ENCODE measurements around the gene ICAM4.
"Not testable (repeated sequence)": the region's sequence is repeated elsewhere in the genome, so short reads cannot be mapped to it uniquely, and the experiment has no call there.

The ICAM4 gene

GRCh38 chr19:10269333-10270179, 17.2 kb upstream of the ICAM4 start:
- peak; percentile 87 for DNase-seq

GRCh38 chr19:10270180-10270615, 16.6 kb upstream of the ICAM4 start:
- peak; percentile 77 for DNase-seq

GRCh38 chr19:10270616-10271394, 15.9 kb upstream of the ICAM4 start, which contains the start of gene ICAM1:
Gene ICAM1, plus strand, starts transcription at chr19:10271120. Its CDS starts 40 bp downstream, at chr19:10271160.
- peak; percentile 77 for DNase-seq

- DNase-seq: no peak
Observed at GRCh38 chr19:10271543-10272086, 15.1 kb upstream of the ICAM4 start.

GRCh38 chr19:10274589-10274988, 12.2 kb upstream of the ICAM4 start:
- no peak for DNase-seq

GRCh38 chr19:10277795-10278589, 8.8 kb upstream of the ICAM4 start:
- DNase-seq: no peak

GRCh38 chr19:10278935-10279334, 7.8 kb upstream of the ICAM4 start:
- DNase-seq: no peak

- DNase-seq: no peak
Observed at GRCh38 chr19:10279737-10280442, 6.9 kb upstream of the ICAM4 start.

- not testable (repeated sequence) for DNase-seq
Observed at GRCh38 chr19:10282043-10282442, 4.7 kb upstream of the ICAM4 start.

- DNase-seq: no peak
Observed at GRCh38 chr19:10283301-10284064, 3.3 kb upstream of the ICAM4 start.

GRCh38 chr19:10284065-10284959, 2.4 kb upstream of the ICAM4 start:
- no peak for DNase-seq

GRCh38 chr19:10284960-10285278, 1.8 kb upstream of the ICAM4 start:
- no peak for DNase-seq

GRCh38 chr19:10285393-10285792, 1.4 kb upstream of the ICAM4 start:
- DNase-seq: no peak

- peak; percentile 60 for DNase-seq
Observed at GRCh38 chr19:10288662-10289166, 2.0 kb downstream of the ICAM4 start.

- peak; percentile 74 for DNase-seq
Observed at GRCh38 chr19:10289167-10289835, 2.5 kb downstream of the ICAM4 start.

GRCh38 chr19:10289836-10290356, 3.1 kb downstream of the ICAM4 start, which contains the start of gene ICAM5:
Gene ICAM5, plus strand, starts transcription at chr19:10289952. Its CDS starts 92 bp downstream, at chr19:10290044.
- peak; percentile 32 for DNase-seq

- no peak for DNase-seq
Observed at GRCh38 chr19:10290357-10290875, 3.7 kb downstream of the ICAM4 start.

- DNase-seq: peak; percentile 58
Observed at GRCh38 chr19:10290876-10291553, 4.3 kb downstream of the ICAM4 start.

All from stimulated activated CD4-positive, alpha-beta T cell treated with anti-CD3 and anti-CD28 coated beads, Interleukin-1b, Interleukin-23, amount 100 ng/mL, for 48 hours (primary cell).